ENCODE results near the gene LRRC26. TPM values are rescaled to one million over a fixed set of nuclear protein-coding genes. Genes with fewer than 3 reads are reported as not detected.

LRRC26 gene
- not detected for total RNA-seq

- DNase-seq, result no peak
Measured at GRCh38 chr9:137169896-137170358, at the start of gene LRRC26. Gene LRRC26 (minus strand): TSS chr9:137170051. CDS start chr9:137169943, 108 bp downstream.

- no peak for DNase-seq
Measured at GRCh38 chr9:137218754-137219271, 49.0 kb upstream of the LRRC26 start.

GRCh38 chr9:137218212-137218753, 48.4 kb upstream of the LRRC26 start:
- DNase-seq, result no peak

- no peak for DNase-seq
Measured at GRCh38 chr9:137217276-137218211, 47.7 kb upstream of the LRRC26 start.

- DNase-seq, result no peak
Measured at GRCh38 chr9:137216188-137216965, 46.5 kb upstream of the LRRC26 start.

GRCh38 chr9:137215196-137215986, 45.5 kb upstream of the LRRC26 start:
- DNase-seq, result no peak

GRCh38 chr9:137214620-137215019, 44.8 kb upstream of the LRRC26 start:
- DNase-seq, result no peak

- DNase-seq, result no peak
Measured at GRCh38 chr9:137213160-137214060, 43.6 kb upstream of the LRRC26 start.

GRCh38 chr9:137212520-137212919, 42.7 kb upstream of the LRRC26 start:
- DNase-seq, result no peak

- DNase-seq, result no peak
Measured at GRCh38 chr9:137211532-137211931, 41.7 kb upstream of the LRRC26 start.

GRCh38 chr9:137206602-137207001, 36.8 kb upstream of the LRRC26 start:
- DNase-seq, result no peak

GRCh38 chr9:137205126-137206069, 35.5 kb upstream of the LRRC26 start, which contains the start of the genes NDOR1 and TMEM203:
Gene NDOR1 (plus strand): TSS chr9:137205700. CDS start chr9:137205778, 78 bp downstream.
Gene TMEM203 (minus strand): TSS chr9:137205648. CDS start chr9:137205414, 234 bp downstream.
- peak; percentile 97 for DNase-seq

GRCh38 chr9:137204731-137205125, 34.9 kb upstream of the LRRC26 start:
- DNase-seq, result no peak

GRCh38 chr9:137202966-137203365, 33.1 kb upstream of the LRRC26 start:
- DNase-seq, result no peak

GRCh38 chr9:137201205-137201868, 31.5 kb upstream of the LRRC26 start:
- no peak for DNase-seq

- peak; percentile 97 for DNase-seq
Measured at GRCh38 chr9:137200311-137201204, 30.7 kb upstream of the LRRC26 start, which contains the start of gene TPRN. Gene TPRN (minus strand): TSS chr9:137200741. CDS start chr9:137200711, 30 bp downstream.

- DNase-seq, result no peak
Measured at GRCh38 chr9:137199411-137200121, 29.7 kb upstream of the LRRC26 start.
